Measurements from ENCODE around the gene FOXE1. TPM values are rescaled to one million over a fixed set of nuclear protein-coding genes. Genes with fewer than 3 reads are reported as not detected.

The FOXE1 gene
- total RNA-seq, 1 experiment from 2014 or later: not detected

DNA sequence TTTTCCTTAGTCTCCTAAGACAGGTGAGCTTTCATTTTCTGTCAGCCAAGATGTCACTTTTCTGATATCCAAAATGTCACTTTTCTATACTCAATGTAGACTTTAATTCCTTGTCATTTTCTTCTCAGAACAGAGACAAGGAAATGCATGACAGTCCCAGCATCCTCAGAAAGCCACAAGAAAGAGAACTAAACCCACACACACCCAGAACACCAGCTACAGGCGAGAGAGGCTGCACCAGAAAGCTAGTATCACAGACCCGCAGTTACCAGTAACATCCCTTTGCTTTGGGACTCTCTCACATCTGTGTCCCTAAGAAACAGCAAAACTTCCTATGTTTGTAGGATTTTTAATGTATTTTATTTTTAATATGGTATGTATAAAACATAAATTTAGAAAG, 52.2 kb downstream of the FOXE1 start:
- no peak for TF ChIP-seq CTCF (conservative IDR thresholded peaks at IDR 0.05; ENCODE audit: low read depth, low read length)
- no peak for TF ChIP-seq EZH2 (IDR thresholded peaks at IDR 0.05; ENCODE audit: borderline replicate concordance, low read depth, low read length, poor library complexity, severe bottlenecking)
- Histone ChIP-seq H3K36me3 (ENCODE audit: insufficient read depth, low read length, poor library complexity, severe bottlenecking) (peaks cover 3% of the 10 kb centered on the region), H3K27me3 (replicated peaks; ENCODE audit: insufficient read depth, low read depth, low read length, poor library complexity) (no peaks in the 10 kb centered on the region), H3K4me3 (ENCODE audit: low read depth, low read length, poor library complexity, severe bottlenecking) (no peak overlapping the region), H3K4me1 (ENCODE audit: insufficient read depth, low read length, poor library complexity, severe bottlenecking) (no peaks in the 10 kb centered on the region), H3K27ac (ENCODE audit: low read depth, low read length, poor library complexity, severe bottlenecking) (no peak overlapping the region), H3K9me3 (ENCODE audit: low read depth, low read length, poor library complexity, severe bottlenecking) (no peaks in the 10 kb centered on the region)
- ChIA-PET POLR2A (ENCODE audit: low non-redundant PET) (no interaction called here), CTCF (no interaction called here)
- intact Hi-C loops (cut with micrococcal nuclease; ENCODE audit: unreplicated experiment): no loop called here
- no TSS peak for BruUV-seq (replicated peaks)
- no peak for DNase-seq (ENCODE audit: low spot score)

Other genes with a start within 250 kb of the FOXE1 start
- 29.7 and 31.2 TPM in 2 replicates for gene TSTD2, start 219.9 kb upstream of the FOXE1 start, total RNA-seq (2021)
- gene NCBP1, start 219.4 kb upstream of the FOXE1 start, total RNA-seq (2021): 49.8 and 57.9 TPM in 2 replicates
- gene XPA, start 155.9 kb upstream of the FOXE1 start, total RNA-seq (2021): 15.6 and 17.9 TPM in 2 replicates
- 8.9 and 10.3 TPM in 2 replicates for gene TRMO, start 69.3 kb downstream of the FOXE1 start, total RNA-seq (2021)
- not detected in 2 replicates for gene HEMGN, start 84.9 kb downstream of the FOXE1 start, total RNA-seq (2021)
- gene ANP32B, start 130.1 kb downstream of the FOXE1 start, total RNA-seq (2021): 237 and 246 TPM in 2 replicates
- gene NANS, start 203.5 kb downstream of the FOXE1 start, total RNA-seq (2021): 40.6 and 41.9 TPM in 2 replicates